K562 (cell line): ENCODE data around the gene KLK7. TPM values are rescaled to one million over a fixed set of nuclear protein-coding genes. Genes with fewer than 3 reads are reported as not detected.

Experiments
- ATAC-seq: fragments of 200-7000 bp; cut with Tn5 transposase; 3 replicates; pipeline ENCODE4 v1.9.1; 2020; ENCODE audit warnings: moderate library complexity
- BruUV-seq: library from RNA; stranded (reverse); fragments of 400-500 nt; replicated peaks from 2 replicates; lab custom pipeline; 2021; lab: Mats Ljungman, UMichigan
- CTCF ChIA-PET: fragments of 300-600 bp; formaldehyde crosslinking; extraction: SDS; loops from one replicate; lab custom pipeline; 2021; ENCODE audit warnings: low intra/inter-chr PET ratio; lab: Yijun Ruan, JAX
- POLR2A ChIA-PET: fragments of 300-600, 350-650 bp; sonication (Branson Sonifier 250); formaldehyde crosslinking; extraction: SDS; loops from one replicate; lab custom pipeline; 2021; ENCODE audit warnings: antibody characterized with exemption, inconsistent platforms; lab: Yijun Ruan, JAX
- DNase-seq, 4 experiments: peaks; one replicate each; pipeline versions ENCODE4 v3.0.0 to v3.0.0-alpha.2; 2011 to 2018; ENCODE audit warnings: low spot score in 3 of 4, mixed read lengths in 3 of 4; ENCODE audit errors: extremely low read depth in 1 of 4
- FAIRE-seq: peaks from 2 replicates; lab custom pipeline; 2011; peaks lifted over from hg19 to GRCh38; lab: Jason Lieb, UNC
- H2AFZ ChIP-seq: 2 replicates; pipeline ENCODE4 v1.6.0; 2011; ENCODE audit warnings: low read depth, low read length, control low read depth, inconsistent platforms
- H3K27ac ChIP-seq: fragments of 200-600 bp; 3 replicates; pipeline ENCODE4 v1.8.0; 2011; ENCODE audit warnings: low read depth, mild to moderate bottlenecking, control low read depth, inconsistent platforms, low read length, moderate library complexity, mixed read lengths; ENCODE audit errors: extremely low read depth
- H3K27me3 ChIP-seq, 2 experiments: fragments of 300-600 bp in 1 of 2; 2 replicates in 1 of 2; 3 replicates in 1 of 2; pipeline versions ENCODE4 v1.6.0 to v1.8.0; 2011; ENCODE audit warnings: inconsistent platforms in 2 of 2, low read length in 2 of 2, mild to moderate bottlenecking in 1 of 2, mixed read lengths in 1 of 2, moderate library complexity in 1 of 2; ENCODE audit not compliant: control insufficient read depth in 2 of 2, insufficient read depth in 2 of 2
- H3K36me3 ChIP-seq: fragments of 300-600 bp; 3 replicates; pipeline ENCODE4 v1.8.0; 2011; ENCODE audit warnings: mild to moderate bottlenecking, low read length, inconsistent platforms; ENCODE audit not compliant: control insufficient read depth, insufficient read depth
- H3K4me1 ChIP-seq, 2 experiments: fragments of 200-600 bp in 1 of 2; replicated peaks in 1 of 2; 2 replicates in 1 of 2; 3 replicates in 1 of 2; pipeline versions ENCODE4 v1.5.1 to v1.8.0; 2011; ENCODE audit warnings: inconsistent platforms in 2 of 2, low read length in 2 of 2, mild to moderate bottlenecking in 1 of 2, mixed read lengths in 1 of 2, moderate library complexity in 1 of 2; ENCODE audit not compliant: control insufficient read depth in 2 of 2, insufficient read depth in 2 of 2
- H3K4me2 ChIP-seq: 2 replicates; pipeline ENCODE4 v1.6.1; 2011; ENCODE audit warnings: low read length, control low read depth, inconsistent platforms, mixed read lengths; ENCODE audit not compliant: insufficient read depth
- H3K4me3 ChIP-seq: fragments of 200-600 bp; sonication (generic), shearing (Covaris generic); 2 replicates; pipeline ENCODE4 v1.5.1; 2016; ENCODE audit warnings: control low read depth, inconsistent platforms
- H3K79me2 ChIP-seq: fragments of 200-600 bp; 3 replicates; pipeline ENCODE4 v1.8.0; 2011; ENCODE audit warnings: low read length, inconsistent platforms; ENCODE audit not compliant: control insufficient read depth, insufficient read depth
- H3K9ac ChIP-seq, 2 experiments: 2 replicates each; pipeline versions ENCODE4 v1.6.0 to v1.6.1; 2011; ENCODE audit warnings: low read depth in 2 of 2, low read length in 2 of 2, control low read depth in 1 of 2, inconsistent platforms in 1 of 2, mild to moderate bottlenecking in 1 of 2, mixed read lengths in 1 of 2; ENCODE audit not compliant: insufficient read depth in 1 of 2
- H3K9me1 ChIP-seq: one replicate; pipeline ENCODE4 v1.6.0; 2011; ENCODE audit warnings: inconsistent platforms, mild to moderate bottlenecking, low read length, moderate library complexity; ENCODE audit not compliant: control insufficient read depth, insufficient read depth
- H3K9me3 ChIP-seq: replicated peaks from 2 replicates; pipeline ENCODE4 v1.5.1; 2011; ENCODE audit warnings: low read depth, low read length, inconsistent platforms; ENCODE audit not compliant: control insufficient read depth, insufficient read depth
- H4K20me1 ChIP-seq: replicated peaks from 2 replicates; pipeline ENCODE4 v1.6.1; 2011; ENCODE audit warnings: low read length, inconsistent platforms, mixed read lengths; ENCODE audit not compliant: control insufficient read depth, insufficient read depth
- BRCA1 ChIP-seq, 2 experiments: fragments of 450-650 bp in 1 of 2; sonication (generic) in 1 of 2; formaldehyde crosslinking in 1 of 2; IDR thresholded peaks; 2 replicates each; pipeline versions ENCODE4 v1.5.0 to v1.6.1; 2017 to 2020; ENCODE audit warnings: mild to moderate bottlenecking in 1 of 2, missing genetic modification reagents in 1 of 2
- ETS2 ChIP-seq: IDR thresholded peaks from 2 replicates; pipeline ENCODE4 v1.6.1; 2016; ENCODE audit warnings: borderline replicate concordance, missing genetic modification characterization, mild to moderate bottlenecking, moderate library complexity, missing compliant biosample characterization; ENCODE audit not compliant: poor library complexity, severe bottlenecking
- HDAC2 ChIP-seq: fragments of 450-650 bp; IDR thresholded peaks from 2 replicates; pipeline ENCODE4 v1.6.1; 2016; ENCODE audit warnings: mild to moderate bottlenecking
- LCOR ChIP-seq: sonication (generic); formaldehyde crosslinking; IDR thresholded peaks from 2 replicates; pipeline ENCODE4 v1.8.0; 2022; ENCODE audit warnings: mild to moderate bottlenecking, missing genetic modification reagents
- OTX1 ChIP-seq: fragments of 450-650 bp; formaldehyde crosslinking; IDR thresholded peaks from 2 replicates; pipeline ENCODE4 v1.4.0; 2022; ENCODE audit warnings: mild to moderate bottlenecking
- ZSCAN29 ChIP-seq: fragments of 450-650 bp; IDR thresholded peaks from 2 replicates; pipeline ENCODE4 v1.6.1; 2017
- WGBS: fragments of 100-300 bp; shearing (Covaris generic); methylation state at CpG from one replicate; pipeline ENCODE4 v1.1.6; 2016; ENCODE audit warnings: low coverage, mixed read lengths; ENCODE audit not compliant: insufficient coverage; ENCODE audit errors: missing lambda C conversion rate; 5-methylcytosine and 5-hydroxymethylcytosine counted together
- in situ Hi-C: fragments of 300-500 bp; cut with MboI; formaldehyde crosslinking; loops from 4 replicates; pipeline ENCODE4 v1.15.0; 2018; ENCODE audit warnings: inconsistent platforms, mixed read lengths
- intact Hi-C: fragments of 100-400 bp; cut with micrococcal nuclease; formaldehyde crosslinking; loops from 2 replicates; pipeline ENCODE4 v1.14.2; 2022
- polyA plus RNA-seq, 8 experiments: library from polyadenylated mRNA; depleted of rRNA in 4 of 8; stranded (reverse) in 5 of 8; unstranded in 3 of 8; fragments of >200 nt; fragmentation: Nextera tagmentation in 2 of 8; fragmentation: Illumina TruSeq in 1 of 8; extraction: Ambion mirVana in 2 of 8; extraction: Trizol in 1 of 8; gene quantifications; 2 replicates each; pipeline versions ENCODE4 v1.2.1 to v1.2.3, GENCODE V29; 2011 to 2014; ENCODE audit warnings: inconsistent platforms in 1 of 8, missing spikeins in 1 of 8
- total RNA-seq, 7 experiments: library from RNA; depleted of rRNA in 6 of 7; stranded (reverse); fragments of >200 nt in 6 of 7; fragmentation: Illumina TruSeq in 2 of 7; extraction: Trizol in 2 of 7; gene quantifications; 2 replicates each; pipeline versions ENCODE4 v1.2.1 to v1.2.3, GENCODE V29; 2011 to 2021; ENCODE audit warnings: low replicate concordance in 1 of 7
- TF ChIP-seq, protein P1 (sequence below): fragments of 250-450 bp; sonication (Bioruptor Pico); IDR thresholded peaks from 2 replicates; pipeline ENCODE4 v1.8.0; 2021; ENCODE audit warnings: borderline replicate concordance, mild to moderate bottlenecking, moderate library complexity; ENCODE audit not compliant: poor library complexity, severe bottlenecking
- TF ChIP-seq, protein P2 (sequence below), 2 experiments: fragments of 450-650 bp; IDR thresholded peaks; 2 replicates each; pipeline ENCODE4 v1.6.1; 2016

The KLK7 gene
- total and polyA plus RNA-seq, 9 of the 15 experiments (the other 6 are each of a cell fraction or from before 2014, with no cell fraction given) = 0.03 TPM; not detected in 8

DNA sequence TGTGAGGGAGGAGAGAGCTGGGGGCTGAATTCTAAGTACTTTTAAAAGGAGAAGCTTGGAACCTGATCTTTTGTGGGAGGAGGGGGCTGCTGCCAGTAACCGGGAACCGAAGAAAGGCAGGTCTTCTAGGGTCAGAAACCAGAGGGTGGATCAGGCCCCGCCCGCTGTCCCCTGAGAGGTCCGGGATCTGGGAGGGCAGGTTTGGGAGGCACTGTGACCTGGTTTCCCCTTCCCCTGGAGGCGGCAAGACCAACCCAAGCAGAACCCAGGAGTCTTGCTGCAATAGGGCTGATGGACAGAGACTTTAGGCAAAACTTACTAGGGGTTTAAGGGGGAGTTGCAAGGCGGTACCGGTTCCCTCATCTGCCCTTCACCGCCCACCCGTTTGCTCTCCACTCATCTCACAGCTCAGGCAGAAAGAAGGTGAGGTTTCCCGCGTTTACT, 18.4 kb upstream of the KLK7 start (continued):
- TF ChIP-seq, protein P1, sequence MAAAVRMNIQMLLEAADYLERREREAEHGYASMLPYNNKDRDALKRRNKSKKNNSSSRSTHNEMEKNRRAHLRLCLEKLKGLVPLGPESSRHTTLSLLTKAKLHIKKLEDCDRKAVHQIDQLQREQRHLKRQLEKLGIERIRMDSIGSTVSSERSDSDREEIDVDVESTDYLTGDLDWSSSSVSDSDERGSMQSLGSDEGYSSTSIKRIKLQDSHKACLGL (CRISPR knock-in tag) = no peak
- TF ChIP-seq OTX1 (CRISPR knock-in tag) (0 out of 2 replicates have a peak, but pooled peaks have one; percentile 30), HDAC2 (0 out of 2 replicates have a peak, but pooled peaks have one; percentile 19)

DNA sequence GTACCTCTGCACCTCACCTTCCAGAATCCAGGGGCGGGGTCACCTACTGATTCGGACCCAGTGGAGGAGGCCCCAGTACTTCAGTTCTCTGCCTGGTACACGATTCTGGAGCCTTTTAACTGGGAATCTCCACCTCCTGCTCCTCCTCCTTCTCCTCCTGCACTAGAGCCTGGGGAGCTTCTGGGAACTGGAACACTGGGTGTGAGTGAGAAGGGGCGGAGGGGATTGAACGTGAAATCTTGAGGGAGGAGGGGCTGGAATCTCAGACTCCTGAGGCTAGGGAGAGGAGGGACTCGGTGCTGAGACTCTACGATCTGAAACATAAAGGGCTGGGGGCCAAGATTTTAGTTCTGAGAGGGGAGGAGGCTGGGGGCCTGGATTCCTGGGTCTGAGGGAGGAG, 17.8 kb upstream of the KLK7 start, which contains the start of gene KLK8:
Gene KLK8 (minus strand): TSS at position 90 of the 400 bp plus-strand sequence. CDS start 437 bp downstream, outside the sequence.
- ATAC-seq (no peak), DNase-seq (no peak), FAIRE-seq (no peak)
- intact Hi-C loops = no loop called here
- Histone ChIP-seq H3K4me1 (peaks cover 19 to 32% of the 10 kb centered on the region in 2 experiments; a peak in 4 of 5 replicates), H3K79me2 (no peaks in the 10 kb centered on the region), H3K4me2 (peak within 1 kb of the TSS; percentile 88), H4K20me1 (no peaks in the 10 kb centered on the region), H3K36me3 (no peaks in the 10 kb centered on the region), H3K27ac (peak within 1 kb of the TSS; percentile 38; the same call in 1 of the 3 replicates), H3K9me3 (no peaks in the 10 kb centered on the region), H3K27me3 (peaks cover 0 to 11% of the 10 kb centered on the region in 2 experiments; a peak in 3 of 5 replicates), H3K4me3 (peak within 1 kb of the TSS; percentile 26), H3K9ac (peak within 1 kb of the TSS; percentile 53 to 87), H2AFZ (peak within 1 kb of the TSS; percentile 97), H3K9me1 (no peaks in the 10 kb centered on the region)
- no TSS peak for BruUV-seq
- POLR2A ChIA-PET = interaction anchor here (0.6 to 1.8 kb wide), 3 partner anchors 54 to 197 kb away, joined by 3 to 11 read pairs (median 3); no protein-coding TSS in a partner anchor
- in situ Hi-C loops = no loop called here
- 29% methylated on average over 7 of the region's 7 CpGs for WGBS
- CTCF ChIA-PET = no interaction called here
- TF ChIP-seq, protein P2, sequence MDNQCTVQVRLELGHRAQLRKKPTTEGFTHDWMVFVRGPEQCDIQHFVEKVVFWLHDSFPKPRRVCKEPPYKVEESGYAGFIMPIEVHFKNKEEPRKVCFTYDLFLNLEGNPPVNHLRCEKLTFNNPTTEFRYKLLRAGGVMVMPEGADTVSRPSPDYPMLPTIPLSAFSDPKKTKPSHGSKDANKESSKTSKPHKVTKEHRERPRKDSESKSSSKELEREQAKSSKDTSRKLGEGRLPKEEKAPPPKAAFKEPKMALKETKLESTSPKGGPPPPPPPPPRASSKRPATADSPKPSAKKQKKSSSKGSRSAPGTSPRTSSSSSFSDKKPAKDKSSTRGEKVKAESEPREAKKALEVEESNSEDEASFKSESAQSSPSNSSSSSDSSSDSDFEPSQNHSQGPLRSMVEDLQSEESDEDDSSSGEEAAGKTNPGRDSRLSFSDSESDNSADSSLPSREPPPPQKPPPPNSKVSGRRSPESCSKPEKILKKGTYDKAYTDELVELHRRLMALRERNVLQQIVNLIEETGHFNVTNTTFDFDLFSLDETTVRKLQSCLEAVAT (IDR thresholded peaks at IDR 0.05) = no peak
- TF ChIP-seq BRCA1 (IDR thresholded peaks at IDR 0.05) (no peak), BRCA1 (CRISPR knock-in tag; IDR thresholded peaks at IDR 0.05) (no peak), ETS2 (tag) (no peak), ZSCAN29 (no peak), LCOR (CRISPR knock-in tag) (no peak)
